ENCODE results near the gene QSOX2.

Gene QSOX2

DNA sequence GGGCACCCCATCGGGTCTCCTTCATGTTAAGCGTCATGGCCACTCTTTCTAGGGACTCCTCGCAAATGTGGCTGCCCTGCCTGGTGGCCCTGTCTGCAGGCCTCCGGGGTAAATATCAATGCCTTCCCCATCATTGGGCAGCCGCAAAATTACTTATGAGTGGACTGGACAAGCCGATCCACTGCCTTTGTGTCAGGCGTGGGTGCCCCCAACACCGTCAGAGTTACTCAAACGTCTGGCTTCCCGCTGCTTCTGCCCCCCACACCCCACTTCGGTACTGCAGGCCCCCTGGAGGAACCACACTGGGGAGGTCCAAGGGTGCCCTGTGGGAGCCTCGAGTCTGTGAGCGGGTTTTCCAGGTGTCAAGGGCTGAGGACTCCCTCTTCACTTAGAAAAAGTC is 44.4 kb downstream of the QSOX2 start:
- no peak for DNase-seq

DNA sequence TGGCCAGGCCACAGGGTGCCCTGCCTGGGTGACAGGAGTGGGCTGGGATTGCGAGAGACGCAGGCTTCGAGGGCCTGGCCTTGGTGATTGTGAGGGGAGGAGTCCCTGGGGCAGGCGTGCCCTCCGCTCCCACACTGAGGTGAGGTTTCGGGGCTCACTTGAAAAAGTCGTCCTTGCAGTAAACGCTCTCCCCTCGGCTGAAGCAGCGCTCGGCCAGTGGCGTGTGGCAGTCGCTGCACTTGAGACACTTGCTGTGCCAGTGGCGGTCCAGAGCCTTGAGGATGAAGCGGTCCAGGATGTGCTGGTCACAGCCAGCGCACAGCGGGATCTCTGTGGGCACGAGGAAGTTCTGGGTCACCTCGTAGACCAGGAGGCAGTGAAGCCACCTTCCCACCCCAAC is 45.2 kb downstream of the QSOX2 start:
- no peak for DNase-seq

DNA sequence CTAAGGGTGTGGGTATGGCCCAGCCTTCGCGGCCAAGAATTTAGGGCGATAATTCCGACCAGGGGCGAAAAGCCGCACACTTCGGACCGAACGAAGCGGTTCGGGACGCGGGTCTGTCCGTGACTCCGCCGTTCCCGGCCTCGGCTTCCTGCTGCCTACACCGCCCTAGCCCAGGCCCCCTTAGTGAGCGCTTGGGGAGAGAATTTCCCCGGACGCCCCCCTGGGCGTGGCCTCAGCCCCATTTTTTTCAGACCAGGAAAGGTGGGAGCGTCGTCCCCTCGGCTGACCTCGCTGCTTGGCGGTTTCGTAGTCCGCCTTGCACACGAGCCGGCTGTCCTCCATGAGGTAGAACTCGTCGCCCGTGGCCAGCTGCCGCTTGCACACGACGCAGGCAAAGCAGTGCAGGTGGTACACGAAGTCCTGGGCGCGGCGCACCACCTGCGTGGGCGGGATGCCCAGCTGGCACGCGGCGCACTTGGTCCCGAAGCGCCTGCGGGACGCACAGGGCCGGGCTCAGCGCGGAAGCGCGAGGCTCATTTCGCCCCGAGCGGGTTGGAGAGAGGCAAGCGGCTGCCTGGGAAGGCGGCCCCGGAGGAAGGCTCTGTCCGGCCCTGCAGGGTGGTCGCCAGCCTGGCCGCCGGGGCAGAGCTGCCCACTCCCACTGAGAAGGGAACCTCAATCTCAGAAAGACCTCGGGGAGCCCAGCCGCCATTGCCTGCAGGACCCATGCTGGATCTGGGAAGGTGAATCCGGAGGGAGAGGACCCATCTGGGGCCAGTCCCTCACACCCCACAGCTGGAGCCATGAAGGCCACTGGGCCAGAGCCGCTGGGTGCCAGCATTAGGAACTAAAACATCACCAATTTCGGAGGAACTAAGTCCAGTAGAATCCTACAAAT is 46.0 kb downstream of the QSOX2 start:
- DNase-seq, result no peak

DNA sequence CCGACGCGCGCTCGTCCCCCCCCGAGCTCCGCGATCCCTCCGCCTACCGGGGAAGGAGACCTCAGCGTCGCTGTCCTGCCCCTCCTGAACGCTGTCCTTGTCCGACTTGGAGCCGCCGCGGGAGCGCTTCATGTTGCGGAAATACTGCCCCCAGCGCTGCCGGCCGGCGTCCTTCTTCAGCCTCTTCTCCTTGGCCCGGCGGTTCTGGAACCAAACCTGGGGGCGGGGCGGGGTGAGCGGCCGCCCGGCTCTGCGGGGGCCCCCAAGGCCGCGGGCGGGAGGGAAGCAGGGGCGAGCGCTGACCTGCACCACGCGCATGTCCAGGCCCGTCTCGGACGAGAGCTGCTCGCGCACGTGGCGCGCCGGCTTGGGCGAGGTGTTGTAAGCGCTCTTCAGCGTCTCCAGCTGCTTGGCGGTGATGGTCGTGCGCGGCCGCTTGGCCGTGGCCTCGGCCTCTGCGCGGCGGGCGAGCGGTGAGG is 47.0 kb downstream of the QSOX2 start:
- DNase-seq, result no peak

DNA sequence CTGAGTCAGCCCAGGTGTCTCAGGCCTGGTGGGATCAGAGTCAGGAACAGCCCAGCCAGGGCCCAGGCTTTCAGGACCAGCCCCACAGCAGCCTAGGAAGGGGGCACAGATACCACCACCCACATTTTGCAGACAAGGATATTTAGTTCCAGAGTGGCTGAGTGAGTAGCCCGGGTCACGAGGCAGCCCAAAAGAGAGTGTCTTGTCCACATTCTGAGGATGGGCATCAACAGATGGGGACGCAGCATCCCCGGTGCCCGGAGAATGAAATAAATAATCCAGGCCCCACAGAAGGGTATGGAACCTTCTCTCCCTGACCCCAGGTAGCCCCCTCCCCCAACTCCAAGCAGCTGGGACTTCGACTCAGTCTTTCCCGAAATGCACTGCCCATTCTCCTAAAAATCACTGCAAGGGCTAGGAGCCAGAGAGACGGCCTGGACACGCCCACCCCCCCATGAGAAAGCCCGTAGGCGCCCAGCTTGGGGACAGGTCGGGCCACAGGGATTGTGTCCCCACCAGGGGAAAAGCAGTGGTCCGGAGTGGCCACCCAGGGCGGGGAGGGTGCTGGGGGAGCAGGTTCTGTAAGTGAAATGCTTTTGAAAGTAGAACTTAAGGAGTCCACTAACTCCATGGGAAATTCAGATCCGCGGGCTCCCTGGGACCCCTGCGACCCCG is 47.5 kb downstream of the QSOX2 start:
- no peak for DNase-seq

DNA sequence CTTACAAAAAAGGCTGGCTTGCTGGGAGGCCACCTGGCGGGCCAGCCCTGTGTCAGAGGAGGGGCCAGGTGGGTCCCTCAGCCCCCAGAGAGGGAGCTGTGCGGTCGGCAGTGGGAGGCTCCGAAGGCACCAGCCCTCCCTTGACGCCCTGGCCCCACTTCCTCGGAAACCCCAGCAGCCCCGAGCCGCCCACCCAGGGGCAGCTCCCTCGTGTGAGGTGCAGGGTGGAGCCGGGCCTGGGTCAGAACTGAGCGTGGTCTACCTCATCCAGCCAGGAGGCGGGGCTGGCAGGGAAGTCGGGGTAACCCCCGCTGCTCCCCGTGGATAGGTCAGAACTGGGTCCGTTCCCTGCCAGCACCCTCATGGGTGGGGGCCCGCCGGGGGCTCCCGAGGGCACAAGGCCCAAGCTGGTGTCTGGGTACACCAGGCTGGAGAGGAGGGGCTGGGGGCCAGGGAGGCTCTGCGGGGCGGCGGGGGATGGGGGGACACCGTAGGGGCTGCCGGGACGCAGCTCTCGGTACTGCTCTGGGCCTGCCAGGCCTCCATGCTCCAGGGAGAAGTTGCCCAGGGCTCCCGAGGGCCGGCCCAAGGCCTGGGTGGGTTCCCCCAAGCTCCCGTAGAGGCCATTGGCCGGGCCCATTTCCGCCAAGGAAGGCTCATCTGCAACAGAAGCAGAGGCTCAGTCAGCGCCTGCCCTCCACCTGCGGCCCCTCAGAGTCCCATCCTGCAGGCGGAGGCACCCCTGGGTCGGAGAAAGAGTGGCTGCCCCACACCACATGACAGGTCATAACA is 48.3 kb downstream of the QSOX2 start:
- DNase-seq, result no peak

DNA sequence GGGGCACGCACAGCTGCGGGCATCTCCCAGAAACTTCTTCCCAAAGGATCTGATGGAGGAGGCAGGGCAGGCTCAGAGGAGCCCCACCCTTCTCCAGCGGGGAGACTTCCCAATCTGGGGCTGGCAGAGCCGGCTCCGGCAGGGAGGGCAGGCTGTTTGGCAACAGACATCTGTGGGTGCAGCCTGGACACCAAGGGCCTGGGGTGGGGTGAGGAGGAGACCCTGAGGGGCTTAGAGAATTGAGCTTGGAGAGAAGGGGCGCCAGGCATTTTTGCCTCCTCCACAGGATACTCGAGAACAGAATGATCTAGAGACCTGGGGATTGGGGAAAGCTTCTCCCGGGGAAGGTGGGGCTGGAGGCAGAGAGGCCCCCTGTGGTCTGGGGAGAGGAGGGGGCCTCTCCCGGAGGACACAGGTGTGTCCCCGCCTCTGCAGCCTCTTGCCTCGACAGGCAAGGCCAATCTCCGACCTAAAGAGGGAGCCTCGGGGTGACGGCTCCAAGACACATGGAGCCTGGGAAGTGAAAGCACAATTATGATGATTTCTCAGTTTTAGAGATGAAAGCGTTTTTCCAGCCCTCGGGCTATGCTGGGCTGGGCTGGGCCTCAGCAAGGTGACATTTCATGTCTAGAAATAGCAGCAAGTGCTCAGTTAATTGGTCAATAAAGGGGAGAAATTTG is 49.1 kb downstream of the QSOX2 start:
- no peak for DNase-seq

DNA sequence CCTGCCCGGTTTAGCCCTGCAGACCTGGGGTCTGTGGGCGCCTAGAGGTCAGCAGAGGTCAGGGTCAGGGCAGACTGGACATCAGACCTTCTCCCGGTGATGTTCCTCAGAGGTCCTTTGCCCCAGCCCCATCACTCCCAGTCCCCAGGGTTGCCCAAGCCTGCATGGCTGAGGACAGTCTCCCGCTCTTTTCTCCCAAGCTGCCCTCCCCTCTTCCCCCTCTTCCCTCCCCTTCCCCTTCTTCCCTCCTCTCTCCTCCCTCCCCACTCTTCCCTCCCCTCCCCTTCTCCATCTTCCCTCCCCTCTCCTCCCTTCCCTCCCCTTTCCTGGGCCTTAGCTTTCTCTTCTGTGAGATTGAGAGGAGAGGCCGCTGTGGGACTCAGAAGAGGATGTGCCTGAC is 51.1 kb downstream of the QSOX2 start:
- no peak for DNase-seq

DNA sequence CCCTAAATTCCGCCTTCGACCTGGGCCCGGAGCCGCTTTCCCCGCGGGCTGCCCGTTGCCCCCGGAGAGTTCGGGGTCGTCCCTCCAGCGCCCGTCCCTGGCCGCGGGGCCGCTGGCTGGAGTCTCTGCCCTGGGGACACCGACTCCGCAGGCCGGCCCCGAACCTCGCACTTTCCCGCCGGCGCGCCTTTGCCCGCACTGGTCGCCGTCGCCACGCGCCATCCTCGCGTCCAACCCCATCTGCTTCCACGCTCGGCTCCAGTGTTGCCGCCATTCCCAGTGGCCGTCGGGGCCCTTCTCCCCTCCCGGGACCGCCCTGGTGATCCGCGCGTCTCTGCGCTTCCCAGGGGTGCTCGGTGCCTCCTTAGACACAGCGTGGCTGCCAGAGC is 51.7 kb downstream of the QSOX2 start:
- no peak for DNase-seq

DNA sequence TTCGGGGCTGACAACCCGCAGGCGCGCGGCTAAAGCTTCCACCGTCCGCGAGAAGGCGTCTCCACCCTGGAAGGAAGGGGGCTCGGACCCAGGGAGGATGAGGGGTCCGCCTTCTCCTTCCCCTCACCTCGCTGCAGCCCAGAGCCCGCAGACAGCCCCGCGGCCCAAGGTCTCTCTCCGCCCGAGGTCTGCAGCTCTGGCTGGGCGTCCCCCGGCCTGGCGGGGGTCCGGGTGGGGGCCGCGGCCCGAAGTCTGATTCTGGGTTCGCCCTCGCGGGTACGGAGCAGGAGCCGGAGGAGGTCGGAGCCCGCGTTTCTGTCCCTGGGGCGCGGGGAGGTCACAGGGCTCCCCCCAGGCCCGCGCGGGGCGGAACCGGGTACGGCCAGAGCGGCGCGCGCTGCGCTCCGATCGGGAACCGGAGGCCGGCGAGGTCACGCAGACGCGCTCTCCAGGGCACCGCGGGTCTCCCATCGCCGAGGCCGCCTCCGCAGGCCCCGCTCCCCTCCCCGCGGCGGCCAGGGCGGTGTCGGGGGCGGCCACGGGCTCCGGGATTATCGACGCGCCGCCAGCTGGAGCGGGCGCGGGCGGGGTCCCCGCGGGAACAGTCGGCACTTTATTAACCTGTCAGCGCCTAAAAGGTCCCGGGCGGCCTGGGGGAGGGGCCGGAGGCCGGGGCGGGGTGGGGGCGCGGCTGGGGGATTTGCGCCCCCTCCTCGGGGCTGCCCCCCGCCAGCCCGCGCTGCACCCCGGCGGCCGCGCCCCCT is 52.3 kb downstream of the QSOX2 start:
- no peak for DNase-seq

DNA sequence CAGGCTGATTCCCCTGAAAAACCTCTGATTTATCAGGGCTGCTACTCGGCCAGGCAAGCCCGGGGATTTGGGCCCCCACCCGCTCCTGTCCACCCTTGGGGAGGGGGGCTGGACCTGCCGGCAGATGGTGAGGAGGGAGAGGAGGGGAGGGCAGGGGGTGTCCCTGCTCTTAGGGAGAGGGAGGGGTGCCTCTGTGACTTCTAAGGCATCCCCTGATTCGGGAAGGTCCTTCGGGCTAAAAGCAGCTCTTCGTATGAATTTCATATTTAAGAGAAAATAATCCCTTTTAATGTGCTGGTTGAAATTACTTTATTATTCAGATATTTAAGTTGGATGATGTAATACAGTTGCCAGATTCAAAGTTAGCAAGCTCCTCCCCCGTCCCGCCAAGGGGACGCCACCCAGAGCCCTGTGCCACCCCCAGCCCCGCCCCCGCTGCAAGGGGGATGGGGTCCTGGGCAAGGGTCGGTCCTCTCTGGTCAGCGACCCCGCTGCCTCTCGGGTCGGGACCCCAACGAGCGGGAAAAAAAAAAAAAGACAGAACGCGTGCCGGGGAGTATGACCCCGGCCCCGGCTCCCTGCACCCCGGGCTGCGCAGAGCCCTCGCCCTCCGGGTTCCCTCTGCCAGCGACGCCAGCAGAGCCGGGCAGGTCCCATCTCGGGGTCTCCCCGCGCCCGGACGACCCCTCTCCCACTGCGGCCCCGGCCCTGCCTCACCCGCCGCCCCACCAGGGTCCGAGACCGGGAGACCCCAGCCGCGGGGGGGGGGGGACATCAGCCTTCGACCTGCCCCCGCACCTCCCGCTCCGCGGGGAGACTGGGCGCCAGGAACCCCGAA is 53.1 kb downstream of the QSOX2 start:
- DNase-seq, result no peak

DNA sequence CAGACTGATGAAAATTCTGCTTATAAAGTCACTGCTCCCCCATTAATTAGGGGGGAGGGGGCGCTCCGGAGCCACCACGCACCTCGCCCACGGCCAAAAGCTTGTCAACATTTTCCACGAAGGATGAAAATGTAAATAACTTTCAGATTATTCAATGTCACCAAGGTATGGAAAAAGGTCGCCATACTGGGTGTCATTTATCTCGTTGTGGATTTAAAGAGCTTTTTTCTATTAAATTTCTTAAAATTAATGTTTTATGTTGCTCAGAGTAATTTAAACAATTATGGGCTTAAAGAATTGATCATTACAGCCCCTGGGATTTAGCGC is 53.7 kb downstream of the QSOX2 start:
- no peak for DNase-seq

DNA sequence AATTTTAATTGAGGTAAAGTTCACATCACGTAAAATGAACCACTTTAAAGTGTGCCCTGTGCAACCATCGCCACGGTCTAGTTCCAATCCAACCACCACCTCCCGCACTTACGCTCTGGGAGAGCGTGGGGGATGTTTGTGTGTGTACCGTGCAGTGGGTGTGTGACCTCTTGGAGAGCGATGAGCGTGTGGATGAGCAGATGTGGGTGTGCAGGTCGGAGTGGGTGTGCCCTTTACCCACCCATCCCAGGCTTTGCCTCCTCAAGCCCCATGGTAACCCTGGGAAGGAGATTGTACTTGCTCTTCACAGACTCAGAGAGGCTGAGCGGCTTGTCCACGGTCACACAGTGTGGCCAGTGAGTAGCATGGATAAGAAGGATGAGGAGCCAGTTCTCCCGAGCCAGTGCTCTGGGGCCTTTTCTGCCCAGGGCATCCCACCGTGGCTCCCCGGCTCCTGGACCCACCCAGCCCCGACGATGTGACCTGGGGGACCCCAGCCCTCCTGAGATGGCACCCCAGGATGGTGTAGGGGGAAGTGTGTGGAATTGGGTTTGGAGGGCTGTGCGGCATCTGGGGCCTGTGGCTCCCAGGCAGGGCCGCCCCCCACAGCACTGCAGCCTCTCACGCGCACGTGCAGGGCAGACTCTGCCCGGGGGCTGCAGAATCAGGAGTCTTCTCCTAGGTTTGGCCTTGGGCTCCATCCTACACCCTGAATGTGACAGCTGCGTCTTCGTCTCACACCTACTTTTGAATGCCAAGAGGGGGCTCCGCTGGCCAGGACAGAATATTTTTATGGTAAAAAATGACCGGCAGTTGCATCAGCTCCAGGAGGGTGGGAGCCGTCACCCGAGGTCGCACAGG is 54.3 kb downstream of the QSOX2 start:
- no peak for DNase-seq

DNA sequence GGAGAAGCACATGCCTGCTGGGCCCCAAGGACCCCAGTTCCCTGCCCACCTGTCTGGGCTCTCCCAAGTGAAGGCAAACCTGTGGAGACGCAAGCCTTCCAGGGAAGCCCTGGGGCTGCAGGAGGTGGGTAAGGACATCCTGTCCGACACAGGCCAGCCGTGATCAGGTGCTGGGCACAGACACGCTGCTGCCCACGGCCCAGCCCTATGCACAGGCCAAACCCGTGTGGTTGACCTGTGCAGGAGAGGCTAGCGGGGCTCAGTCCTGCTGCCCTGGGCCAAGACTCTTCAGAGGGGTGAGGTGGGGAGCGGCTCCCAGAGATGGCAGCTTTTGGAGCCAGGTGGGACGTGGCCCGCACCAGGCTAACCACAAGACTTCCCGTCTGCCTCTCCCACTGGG is 55.0 kb downstream of the QSOX2 start:
- DNase-seq, result no peak

DNA sequence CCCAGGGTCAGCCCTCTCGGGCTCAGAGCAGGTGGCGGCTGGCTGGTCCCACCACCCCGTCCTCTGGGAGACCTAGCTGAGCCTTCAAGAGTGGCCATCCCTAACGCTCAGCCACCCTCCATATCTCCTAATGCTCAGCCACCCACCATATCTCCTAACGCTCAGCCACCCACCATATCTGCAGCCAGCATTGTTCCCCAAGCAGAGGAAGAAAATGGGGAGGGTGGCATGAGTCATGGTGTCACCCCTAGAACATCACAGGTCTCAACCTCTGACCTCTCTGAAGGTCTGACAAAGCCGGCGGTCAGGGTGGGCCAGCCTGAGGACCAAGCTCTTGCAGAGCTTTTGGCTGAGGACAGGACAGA is 55.4 kb downstream of the QSOX2 start:
- no peak for DNase-seq

DNA sequence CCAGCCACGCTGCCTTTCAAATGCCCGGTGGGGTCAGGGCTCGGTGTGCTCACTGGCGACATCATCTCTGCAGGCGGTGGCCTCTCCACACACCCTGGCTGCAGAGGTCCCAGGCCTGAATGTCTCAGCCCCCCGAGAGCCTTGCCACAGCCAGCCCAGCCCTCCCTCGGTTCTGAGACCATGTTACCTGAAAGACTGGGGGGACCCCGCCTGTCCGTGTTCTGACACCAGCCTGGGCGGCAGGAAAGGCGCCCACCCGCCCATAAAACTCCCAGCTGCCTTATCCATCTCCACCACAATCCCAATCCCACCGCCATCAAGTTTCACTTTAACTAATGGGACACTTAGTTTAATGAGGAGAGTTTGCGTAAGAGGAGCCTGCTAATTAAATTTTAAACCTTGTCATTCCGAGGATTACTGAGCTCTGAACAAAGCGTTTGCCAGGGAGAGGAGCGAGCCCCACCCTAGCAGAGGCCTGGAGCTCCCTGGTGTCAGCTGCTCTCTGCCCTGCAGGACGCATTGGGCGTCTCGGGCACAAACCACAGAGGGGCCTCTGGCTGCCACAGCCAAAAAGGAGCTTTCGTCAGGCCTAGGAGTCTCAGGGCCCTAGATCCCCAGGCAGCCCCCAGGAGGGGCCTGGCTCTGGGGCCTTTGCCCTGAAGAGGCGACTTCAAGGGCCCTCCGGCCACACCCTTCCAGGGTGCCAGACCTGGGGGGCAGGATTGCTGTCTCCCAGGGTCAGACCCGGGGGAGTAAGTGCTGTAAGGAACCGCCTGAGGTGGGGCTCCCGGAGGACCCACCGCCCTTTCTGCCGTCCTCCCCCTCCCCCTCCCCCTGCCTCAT is 56.0 kb downstream of the QSOX2 start:
- DNase-seq, result no peak

DNA sequence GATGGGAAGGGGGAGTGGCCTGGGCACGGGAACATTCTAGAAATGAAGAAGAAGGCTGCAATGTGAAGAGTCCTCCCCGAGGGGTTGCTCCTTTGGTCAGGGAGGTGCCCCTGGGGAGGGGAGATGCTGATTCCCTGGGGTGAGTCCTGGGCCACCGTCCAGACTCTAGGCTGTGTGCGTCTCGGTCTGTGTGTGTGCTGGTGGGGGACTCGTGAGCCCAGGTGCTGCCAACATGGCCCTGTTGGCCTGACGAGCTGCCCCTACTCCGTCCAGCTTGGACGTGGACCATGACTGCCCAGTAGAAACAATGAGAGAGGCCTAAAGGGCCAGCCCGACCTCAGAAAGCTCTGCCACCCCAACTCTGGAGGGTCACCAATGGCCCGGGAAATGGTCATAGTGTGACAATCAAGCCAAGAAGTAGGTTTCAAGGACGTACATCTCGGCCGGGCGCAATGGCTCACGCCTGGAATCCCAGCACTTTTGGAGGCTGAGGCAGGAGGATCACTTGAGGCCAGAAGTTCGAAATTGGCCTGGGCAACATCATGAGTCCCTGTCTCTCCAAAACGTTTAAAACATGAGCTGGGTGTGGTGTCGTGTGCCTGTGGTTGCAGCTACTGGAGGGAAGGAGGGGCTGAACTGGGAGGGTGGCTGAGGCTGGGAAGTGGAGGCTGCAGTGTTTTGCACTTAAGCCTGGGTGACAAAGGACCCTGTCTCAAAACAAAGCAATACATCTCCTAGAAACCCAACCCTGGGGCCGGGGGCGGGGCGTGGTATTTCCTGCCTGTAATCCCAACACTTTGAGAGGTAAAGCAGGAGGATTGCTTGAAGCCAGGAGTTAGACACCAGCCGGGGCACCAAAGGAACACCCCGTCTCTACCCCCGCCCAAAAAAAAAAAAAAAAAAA is 57.7 kb downstream of the QSOX2 start:
- no peak for DNase-seq

DNA sequence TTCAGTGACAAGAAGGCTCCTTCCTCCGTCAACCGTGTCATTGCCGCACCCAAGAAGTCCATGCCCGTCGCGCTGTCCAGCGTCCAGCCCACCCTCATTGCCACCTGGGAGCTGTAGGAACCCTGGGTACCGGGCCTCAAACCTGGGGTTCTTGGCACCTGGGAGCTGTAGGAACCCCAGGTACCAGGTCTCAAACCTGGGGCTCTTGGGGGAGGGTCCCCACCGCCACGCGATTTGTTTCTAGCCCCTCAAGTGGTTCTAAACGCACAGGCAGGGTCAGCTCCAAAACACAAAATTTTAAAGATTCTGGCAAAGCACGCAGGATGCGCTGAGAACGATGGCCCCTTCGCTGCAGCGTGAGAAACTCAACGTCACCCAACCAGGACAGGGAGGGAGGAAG is 58.4 kb downstream of the QSOX2 start:
- DNase-seq, result no peak

All from stimulated activated CD8-positive, alpha-beta memory T cell treated with anti-CD3 and anti-CD28 coated beads, Interleukin-4, amount 100 ng/mL, for 48 hours (primary cell).